ENCODE measurements around the gene RUNDC3A. TPM values are rescaled to one million over a fixed set of nuclear protein-coding genes. Genes with fewer than 3 reads are reported as not detected.

RUNDC3A gene
- 0.70 and 0.85 TPM in 2 replicates for total RNA-seq

GRCh38 chr17:44308320-44308818 is at the start of gene RUNDC3A:
TSS of gene RUNDC3A (plus strand) at chr17:44308601. CDS start at chr17:44308833, 232 bp downstream.

GRCh38 chr17:44267818-44268490 is 40.4 kb upstream of the RUNDC3A start, which contains the start of gene SLC4A1:
TSS of gene SLC4A1 (minus strand) at chr17:44268135. CDS start at chr17:44262866, 5,269 bp downstream.

GRCh38 chr17:44324571-44325275 is 16.3 kb downstream of the RUNDC3A start, which contains the start of gene SLC25A39:
TSS of gene SLC25A39 (minus strand) at chr17:44324823. CDS start at chr17:44323562, 1,261 bp downstream.

DNA sequence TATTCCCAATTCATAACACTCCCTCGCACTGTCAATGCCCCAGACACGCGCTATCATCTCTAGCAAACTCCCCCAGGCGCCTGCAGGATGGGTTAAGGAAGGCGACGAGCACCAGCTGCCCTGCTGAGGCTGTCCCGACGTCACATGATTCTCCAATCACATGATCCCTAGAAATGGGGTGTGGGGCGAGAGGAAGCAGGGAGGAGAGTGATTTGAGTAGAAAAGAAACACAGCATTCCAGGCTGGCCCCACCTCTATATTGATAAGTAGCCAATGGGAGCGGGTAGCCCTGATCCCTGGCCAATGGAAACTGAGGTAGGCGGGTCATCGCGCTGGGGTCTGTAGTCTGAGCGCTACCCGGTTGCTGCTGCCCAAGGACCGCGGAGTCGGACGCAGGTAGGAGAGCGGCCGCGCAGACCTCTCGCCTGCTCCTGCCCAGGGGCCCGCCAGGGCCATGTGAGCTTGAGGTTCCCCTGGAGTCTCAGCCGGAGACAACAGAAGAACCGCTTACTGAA is 36.6 kb downstream of the RUNDC3A start, which contains the start of gene GRN:
Gene GRN (plus strand): TSS at position 364 of the 515 bp plus-strand sequence. CDS start 3,863 bp downstream, outside the sequence.

DNA sequence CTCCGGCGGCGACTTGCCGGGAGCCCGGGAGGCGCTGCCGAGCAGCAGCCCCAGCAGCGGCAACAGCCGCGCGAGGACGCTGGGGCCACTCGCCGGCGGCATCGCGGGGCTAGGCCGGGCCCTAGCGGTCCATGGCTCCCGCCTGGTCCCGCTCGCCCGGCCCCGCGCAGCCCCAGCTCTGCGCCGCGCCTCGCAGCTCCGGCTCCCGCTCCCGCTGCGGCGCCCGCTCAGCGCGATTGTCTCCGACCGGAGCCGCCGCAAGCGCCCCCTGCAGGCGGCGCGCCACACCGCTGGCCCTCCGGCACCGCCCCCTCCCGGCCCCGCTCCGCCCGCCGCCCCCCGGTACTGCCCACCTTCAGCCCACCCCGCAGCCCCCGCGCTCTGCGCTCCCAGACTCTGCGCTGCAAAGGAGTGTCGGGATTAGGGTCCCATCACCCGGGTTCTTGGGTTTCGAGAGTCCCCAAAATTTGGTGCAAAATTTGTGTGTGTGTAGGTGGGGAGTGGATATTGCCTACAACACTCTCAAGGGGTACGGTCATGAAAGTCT is 55.3 kb downstream of the RUNDC3A start, which contains the start of gene FAM171A2:
Gene FAM171A2 (minus strand): TSS at position 241 of the 547 bp plus-strand sequence. CDS start 139 bp downstream, at position 102.

Other genes with a start within 250 kb of the RUNDC3A start
- gene LSM12, start 241.9 kb upstream of the RUNDC3A start, total RNA-seq = 43.0 and 49.7 TPM in 2 replicates
- 37.8 and 47.1 TPM in 2 replicates for gene G6PC3, start 237.9 kb upstream of the RUNDC3A start, total RNA-seq
- 50.4 and 54.7 TPM in 2 replicates for gene HDAC5, start 185.0 kb upstream of the RUNDC3A start, total RNA-seq
- gene HROB, start 166.7 kb upstream of the RUNDC3A start, total RNA-seq = 0.93 and 5.3 TPM in 2 replicates
- gene ASB16, start 137.9 kb upstream of the RUNDC3A start, total RNA-seq = not detected in 2 replicates
- gene TMUB2, start 121.6 kb upstream of the RUNDC3A start, total RNA-seq = 29.1 and 32.2 TPM in 2 replicates
- gene ATXN7L3, start 108.7 kb upstream of the RUNDC3A start, total RNA-seq = 49.5 and 59.3 TPM in 2 replicates
- 43.6 and 54.0 TPM in 2 replicates for gene UBTF, start 88.9 kb upstream of the RUNDC3A start, total RNA-seq
- not detected in 2 replicates for gene SLC4A1, start 40.5 kb upstream of the RUNDC3A start, total RNA-seq
- gene SLC25A39, start 16.2 kb downstream of the RUNDC3A start, total RNA-seq = 65.8 and 74.2 TPM in 2 replicates
- 497 and 643 TPM in 2 replicates for gene GRN, start 36.7 kb downstream of the RUNDC3A start, total RNA-seq
- gene FAM171A2, start 55.3 kb downstream of the RUNDC3A start, total RNA-seq = 7.2 and 11.8 TPM in 2 replicates
- 0.35 and 0.68 TPM in 2 replicates for gene ITGA2B, start 81.0 kb downstream of the RUNDC3A start, total RNA-seq
- gene GPATCH8, start 194.8 kb downstream of the RUNDC3A start, total RNA-seq = 9.1 and 11.4 TPM in 2 replicates
- gene FZD2, start 248.9 kb downstream of the RUNDC3A start, total RNA-seq = 19.7 and 22.8 TPM in 2 replicates